SKM-1 treated with dmso at 0.1 percent for 144 hours (cell line): ENCODE data around the gene SMOC2.

ENCODE experiments used
- DNase-seq: peaks from one replicate; lab custom pipeline; 2025; ENCODE audit not compliant: unreplicated experiment; lab: John Stamatoyannopoulos, UW

SMOC2 gene

DNA sequence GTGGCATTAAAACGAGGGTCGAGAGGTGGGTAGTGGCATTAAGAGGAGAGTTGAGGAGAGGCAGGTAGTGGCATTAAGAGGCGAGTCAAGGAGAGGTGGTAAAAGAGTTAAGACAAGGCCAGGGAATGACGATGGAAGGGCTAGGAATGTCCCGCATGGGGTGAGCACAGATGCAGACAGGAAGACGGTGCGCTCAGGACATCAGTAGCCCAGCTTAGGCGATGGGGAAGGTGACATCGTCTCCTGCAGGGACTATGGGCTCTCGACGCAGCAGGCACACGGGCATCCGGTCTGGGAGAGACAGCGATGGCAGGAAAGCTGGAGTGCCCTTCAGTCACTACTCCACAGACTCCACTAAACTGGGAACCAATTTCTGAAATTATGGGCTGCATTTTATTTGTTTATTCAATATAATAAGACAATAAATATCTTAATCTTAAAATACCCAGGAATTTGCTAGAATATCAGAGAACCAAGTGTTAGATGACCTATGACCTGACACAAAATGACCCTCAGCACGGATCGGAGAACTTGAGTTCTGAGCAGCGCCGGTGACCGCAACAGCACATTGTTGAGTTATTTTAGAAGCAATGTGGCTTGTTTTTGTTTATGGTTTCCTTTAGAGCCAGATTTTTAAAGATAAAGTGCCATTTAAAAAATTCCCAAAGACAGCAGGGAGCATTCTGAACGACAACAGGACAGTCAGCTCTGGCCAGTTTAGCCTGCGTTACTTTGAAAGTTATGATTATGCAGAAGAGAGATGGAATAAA, 177.7 kb downstream of the SMOC2 start:
- DNase-seq = no peak

DNA sequence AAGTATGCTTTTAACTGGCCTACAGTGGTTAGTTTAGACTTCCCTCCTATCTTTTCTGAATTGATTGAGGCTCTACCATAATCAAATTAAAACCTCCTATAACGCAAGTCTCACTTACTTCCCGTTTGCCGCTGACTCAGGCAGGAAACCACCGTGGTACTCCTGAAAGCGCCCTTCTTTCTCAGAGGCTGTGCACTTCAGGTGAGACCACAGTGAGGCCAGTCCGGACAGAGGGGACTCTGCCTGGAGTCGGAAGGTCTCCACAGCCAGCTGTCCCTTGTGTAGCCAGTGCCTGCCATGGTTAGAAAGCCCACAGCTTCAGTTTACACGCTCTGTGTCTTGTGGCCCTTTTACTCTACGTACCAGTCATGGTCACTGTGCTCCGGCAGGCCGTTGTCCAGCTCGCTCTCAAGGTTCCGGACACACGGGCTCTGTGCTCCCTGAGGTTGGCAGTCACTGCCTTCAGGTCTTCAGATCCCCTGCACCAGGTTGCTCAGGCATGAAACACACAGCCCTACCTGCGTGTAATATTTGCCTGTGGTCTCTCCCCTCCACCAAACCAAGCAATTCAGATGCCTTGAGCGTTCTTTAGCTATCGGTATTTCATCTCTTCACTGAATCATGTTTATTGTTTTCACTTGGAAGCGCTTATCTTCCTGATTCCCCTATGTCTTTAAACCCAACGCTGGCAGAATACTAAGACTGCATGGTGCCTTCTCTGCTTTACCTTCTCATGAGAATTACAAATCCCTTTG, 178.8 kb downstream of the SMOC2 start:
- DNase-seq = no peak

DNA sequence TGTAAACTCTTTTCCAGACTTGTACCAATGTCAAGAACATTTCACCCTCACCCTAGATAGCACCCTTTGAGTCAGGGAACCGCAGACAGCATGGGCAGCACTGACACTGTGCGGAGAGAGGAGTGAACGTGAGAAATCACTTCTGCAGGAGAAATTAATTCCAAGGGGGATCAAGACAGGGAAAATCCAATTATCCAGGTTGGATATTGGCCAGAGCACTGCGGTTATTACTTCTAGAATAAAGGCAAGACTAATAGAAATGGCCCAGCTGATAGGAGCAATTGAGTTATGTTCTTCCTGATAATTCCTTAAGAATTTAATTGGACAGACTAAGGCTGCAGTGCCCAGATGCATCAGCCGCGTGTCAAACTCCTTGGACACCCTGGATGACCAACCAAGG, 179.6 kb downstream of the SMOC2 start:
- DNase-seq = no peak

DNA sequence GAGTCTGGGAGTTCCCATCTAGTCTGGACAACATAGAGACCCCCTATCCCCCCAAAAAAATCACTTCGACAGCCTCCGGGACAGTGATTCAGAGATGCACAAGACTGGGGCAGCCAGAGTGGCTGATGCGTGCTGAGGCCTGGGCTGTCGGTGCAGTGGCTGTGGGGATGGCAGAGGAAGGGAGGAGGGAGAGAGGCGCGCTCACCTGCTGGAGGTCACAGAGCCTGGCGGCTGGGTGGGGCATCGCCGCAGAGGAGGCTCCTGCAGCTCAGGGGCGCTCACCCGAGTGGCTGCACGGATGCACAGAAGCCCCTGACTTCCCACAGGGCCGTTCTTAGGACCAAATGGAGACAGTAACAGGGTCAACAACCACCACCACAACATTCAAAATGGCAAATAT, 182.8 kb downstream of the SMOC2 start:
- no peak for DNase-seq

DNA sequence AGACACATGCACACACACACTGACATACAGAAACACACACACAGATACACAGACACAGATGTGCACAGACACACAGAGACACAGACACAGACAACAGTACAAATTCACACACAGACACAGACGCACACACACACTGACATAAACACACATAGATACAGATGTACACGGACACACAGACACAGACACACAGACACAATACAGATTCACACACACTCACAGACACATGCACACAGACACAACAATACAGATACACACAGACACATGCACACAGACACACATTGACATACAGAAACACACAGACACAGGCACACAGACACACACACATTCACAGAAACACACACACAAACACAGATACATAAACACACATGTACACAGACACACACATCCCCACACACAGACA, 183.6 kb downstream of the SMOC2 start:
- no peak for DNase-seq

DNA sequence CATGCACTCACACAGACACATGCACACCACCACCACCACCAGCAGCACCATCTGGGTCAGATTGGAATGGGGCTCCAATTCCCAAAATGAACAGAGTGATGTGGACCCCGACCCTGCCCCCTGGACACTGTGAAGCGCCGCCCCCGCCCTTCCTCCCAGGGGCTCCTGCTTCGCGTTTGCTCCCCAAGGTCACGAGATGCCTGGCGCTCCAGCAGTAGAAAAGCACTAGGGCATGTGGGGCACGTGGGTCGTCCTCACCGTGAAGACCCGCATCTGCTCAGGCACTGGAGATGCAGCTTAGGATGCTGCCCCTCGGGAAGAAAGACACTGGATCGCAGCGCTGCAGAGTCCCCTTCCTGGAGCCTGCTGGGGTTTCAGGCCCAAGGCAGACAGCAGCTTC, 184.0 kb downstream of the SMOC2 start:
- no peak for DNase-seq

DNA sequence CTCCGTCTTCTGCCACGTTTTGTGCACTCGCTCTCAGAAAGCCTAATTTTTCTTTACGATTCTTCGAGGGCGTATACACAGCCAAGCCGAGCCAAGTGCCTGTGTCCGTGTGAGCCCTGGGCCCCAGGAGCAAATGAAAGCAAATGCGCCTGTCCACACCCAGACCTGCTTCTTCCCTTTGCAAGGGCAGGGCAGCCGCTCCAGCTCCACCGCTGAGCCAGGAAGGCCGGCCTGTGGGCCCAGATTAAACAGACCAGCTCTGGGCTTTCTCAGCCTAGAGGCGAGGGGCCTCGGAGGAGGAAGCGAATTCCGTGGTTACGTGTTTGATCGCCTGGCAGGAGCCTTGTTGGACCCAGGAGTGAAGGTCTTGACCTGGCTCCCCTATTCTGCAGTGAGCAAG, 184.6 kb downstream of the SMOC2 start:
- DNase-seq = no peak

DNA sequence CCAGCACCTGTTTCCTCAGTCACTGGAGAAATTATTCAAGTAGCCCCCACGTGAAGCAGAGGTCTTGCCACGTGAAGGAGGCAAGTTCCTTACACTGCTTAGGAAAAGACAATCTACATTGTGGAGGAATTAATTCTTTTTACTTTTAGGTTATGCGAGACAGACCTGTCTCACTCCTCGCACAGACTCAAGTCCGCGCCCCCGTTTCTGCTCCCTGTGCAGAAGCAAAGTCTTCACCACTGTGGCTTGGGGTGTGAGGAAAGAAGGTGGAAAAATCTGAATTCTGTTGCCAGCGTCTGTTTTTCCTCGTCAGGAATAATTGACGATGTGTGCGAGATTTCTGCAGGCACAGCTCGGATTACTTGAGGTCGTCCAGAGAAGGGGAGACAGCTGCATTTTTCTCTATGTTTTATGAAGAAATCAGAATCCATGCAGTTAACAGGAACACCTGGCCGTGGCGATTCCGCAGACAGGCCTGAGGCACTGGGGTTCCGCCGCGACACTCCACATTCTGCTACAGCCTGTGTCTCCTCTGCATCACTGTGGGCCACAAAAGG, 185.1 kb downstream of the SMOC2 start:
- DNase-seq = no peak

DNA sequence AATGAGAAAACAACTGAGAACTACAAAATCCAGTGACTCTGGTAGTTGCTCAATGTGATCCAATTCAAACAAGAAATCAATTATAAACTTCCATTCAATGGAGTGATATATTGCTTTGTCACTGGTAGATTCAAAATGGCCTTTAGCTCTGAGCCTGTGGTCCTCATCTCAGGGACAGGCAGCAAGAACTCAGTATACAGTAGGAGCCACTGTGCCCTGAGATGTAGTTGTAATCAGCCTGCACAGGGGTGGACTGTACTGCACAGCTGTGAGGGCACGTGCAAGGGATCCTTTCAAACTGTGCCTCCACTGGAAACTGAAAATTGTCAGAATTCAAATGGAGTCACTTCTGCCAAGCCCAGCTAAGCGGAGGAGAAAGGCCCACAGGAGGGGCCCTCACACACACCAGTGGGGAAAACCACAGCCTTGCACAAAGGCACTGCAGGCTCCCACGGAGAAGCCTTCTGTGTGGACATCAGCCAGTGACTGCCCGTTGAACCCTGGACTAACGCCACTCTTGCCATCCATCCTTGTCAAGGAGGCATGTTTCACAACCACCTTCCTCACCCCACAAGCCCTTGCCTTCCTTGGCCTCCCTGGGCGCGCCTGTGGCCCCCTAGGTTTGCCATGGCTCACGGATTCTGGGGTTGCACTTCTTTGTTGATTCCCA, 186.7 kb downstream of the SMOC2 start:
- no peak for DNase-seq

DNA sequence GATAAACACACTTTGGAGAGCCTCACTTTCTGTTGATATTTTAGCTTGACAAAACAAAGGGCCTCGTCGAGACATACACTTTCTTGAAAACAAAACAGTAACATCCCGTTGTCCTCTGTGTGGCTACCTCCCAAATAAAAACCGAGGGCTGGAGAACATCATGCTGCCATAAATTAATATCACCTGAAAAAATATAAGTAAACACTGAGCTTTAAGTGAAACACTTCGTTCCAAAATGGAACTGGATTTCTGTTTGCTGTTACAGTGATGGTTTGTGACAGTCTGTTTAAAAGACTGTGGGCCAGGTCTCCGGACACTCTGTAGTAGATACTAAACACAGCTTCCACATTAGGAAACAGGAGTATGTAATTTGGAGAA, 187.2 kb downstream of the SMOC2 start:
- DNase-seq = no peak

DNA sequence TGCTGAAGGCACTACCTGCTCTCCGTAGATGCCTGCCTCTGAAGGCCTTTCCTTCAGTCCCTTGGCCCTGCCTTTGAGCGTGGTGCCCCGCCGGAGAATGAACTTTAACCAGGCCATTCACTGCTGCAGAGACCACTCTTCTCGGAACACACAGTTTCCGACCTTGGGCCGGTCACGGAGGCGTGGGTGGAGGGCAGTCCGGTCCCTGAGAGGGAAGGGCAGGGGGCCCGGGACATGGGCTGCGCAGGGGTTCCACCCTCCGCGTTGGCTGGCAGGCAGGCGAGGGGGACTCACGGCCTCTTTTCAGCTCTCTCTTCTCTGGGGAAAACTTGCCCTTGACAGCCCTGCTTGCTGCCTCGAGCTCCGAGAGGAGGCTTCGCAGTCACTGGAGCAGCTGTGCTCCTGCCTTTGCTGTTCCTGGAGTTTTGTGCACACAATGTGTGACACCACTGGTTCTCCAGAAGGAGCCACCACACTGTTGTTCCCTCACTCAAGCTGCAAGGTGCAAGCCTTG, 187.8 kb downstream of the SMOC2 start:
- DNase-seq = no peak

DNA sequence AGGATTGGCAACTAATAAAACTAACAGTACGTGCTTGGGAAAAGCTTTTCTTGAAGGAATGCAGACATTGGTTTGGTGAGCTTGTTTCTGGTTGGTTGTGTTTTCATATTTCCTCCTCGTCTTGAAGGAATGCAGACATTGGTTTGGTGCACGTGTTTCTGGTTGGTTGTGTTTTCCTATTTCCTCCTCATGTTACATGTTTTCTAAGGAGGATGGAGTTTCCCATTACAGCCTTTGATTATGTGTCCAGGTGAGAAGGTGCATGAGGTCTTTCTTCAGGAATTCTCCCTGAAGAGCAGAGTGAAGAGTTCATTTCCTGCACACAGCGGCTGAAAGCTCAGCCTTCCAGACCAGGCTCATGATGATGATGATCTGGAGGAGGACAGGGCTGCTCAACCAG, 190.6 kb downstream of the SMOC2 start:
- DNase-seq = no peak

DNA sequence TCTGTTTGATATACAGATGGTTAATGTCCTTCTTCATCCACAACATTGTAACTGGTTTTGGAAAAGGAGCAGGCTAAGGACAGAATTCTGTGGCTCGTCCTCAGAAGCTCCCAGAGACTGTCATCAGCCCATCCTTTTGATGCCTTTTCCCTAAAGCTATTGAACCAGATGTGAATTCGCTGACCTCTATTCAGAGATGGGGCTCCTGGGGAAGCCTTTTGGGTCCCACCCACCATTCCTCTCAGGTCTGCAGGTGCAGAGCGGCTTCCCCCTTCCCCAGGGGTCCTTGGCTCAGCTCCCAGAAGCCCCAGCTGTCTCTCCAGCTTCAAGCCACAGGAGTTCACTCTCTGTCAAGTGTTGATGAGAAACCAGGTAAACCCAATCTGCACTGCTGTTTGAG, 191.7 kb downstream of the SMOC2 start:
- DNase-seq = no peak

DNA sequence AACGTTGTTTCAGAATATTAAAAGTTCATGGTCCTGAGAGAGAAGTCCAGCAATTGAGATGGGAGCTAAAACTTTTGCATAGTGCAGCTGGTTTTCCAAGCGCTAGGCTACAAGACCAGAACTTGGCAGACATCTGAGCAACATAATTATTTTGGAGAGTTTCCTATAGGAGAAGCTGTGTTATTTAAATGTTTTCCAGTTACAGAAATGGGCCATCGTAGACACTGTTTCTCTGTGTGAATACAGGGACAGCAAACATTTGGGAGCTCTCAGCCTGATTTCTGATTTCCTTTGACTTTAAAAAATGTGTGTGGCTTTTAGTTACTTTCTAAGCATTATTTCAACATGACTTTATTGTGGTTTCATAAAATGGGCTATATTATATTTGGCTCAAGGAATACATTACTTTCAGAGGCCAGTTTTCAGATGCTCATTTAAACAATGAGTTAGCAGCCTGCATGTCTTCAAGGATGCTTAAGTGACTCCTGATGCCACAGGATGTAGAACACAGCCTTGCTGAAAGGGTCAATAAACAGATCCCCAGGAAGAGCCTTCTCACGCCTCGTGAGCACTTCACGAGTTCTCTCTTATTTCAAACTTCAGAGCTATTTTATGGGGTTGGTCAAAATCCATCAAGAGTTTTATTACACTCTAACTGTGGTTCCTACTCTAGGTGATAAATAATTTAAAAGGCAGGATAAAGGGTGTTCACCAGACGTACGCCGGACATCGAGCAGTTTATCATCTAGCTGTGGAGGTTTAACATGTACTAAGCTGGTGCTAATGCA, 193.8 kb downstream of the SMOC2 start:
- no peak for DNase-seq

DNA sequence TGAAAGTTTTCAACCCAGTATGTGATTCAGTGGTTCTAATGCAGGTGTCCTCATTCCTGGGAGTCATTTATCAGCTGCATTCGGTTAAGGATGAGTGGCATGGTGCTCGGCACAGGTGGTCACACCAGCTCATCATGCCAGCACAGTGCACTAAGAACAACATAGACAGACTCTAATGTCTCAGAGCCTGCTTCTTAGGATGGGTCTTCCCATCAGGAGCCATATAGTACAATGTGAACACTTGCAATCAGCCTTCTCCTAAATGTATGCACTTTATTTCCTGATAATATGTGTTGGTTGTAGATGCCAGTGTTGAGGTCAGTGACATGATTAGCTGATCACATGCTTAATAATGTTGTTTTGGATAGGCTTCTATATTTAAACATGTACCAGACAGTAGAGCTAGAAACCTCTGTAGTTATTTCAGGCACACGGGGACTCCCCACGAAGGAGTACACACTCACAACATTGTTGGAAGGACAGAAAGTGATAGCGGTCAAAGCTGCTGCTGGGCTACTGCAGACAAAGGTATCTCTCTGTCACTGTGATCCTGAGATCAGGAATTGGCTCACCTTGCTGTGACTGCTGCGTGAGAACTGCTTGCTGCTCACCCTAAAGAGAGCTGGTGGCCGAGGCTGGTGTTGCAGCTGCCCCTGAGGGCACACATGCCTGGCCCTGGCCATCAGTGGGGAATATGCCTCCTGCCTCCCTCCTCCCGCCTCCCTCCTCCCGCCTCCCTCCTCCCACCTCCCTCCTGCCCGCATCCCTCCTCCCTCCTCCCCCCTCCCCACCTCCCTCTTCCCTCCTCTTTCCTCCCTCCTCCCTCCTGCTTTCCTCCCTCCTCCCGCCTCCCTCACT, 195.4 kb downstream of the SMOC2 start:
- no peak for DNase-seq

DNA sequence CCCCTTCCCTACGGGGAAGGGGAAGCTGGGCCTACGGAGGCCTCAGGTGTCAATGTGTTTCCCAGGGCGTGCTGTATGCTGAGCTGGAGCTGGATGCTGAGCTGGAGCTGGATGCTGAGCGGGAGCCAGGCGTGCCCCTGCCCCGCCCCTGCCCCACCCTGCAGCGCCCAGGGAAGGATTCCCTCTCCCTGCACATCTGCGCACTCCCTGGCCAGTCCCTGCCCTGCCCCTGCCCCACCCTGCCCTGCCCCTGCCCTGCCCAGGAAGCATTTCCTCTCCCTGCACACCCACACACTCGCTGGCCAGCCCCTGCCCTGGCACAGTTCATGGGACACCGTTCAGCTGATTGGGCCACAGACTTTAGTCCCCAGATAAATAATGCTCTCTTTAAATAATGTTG, 196.8 kb downstream of the SMOC2 start:
- no peak for DNase-seq

DNA sequence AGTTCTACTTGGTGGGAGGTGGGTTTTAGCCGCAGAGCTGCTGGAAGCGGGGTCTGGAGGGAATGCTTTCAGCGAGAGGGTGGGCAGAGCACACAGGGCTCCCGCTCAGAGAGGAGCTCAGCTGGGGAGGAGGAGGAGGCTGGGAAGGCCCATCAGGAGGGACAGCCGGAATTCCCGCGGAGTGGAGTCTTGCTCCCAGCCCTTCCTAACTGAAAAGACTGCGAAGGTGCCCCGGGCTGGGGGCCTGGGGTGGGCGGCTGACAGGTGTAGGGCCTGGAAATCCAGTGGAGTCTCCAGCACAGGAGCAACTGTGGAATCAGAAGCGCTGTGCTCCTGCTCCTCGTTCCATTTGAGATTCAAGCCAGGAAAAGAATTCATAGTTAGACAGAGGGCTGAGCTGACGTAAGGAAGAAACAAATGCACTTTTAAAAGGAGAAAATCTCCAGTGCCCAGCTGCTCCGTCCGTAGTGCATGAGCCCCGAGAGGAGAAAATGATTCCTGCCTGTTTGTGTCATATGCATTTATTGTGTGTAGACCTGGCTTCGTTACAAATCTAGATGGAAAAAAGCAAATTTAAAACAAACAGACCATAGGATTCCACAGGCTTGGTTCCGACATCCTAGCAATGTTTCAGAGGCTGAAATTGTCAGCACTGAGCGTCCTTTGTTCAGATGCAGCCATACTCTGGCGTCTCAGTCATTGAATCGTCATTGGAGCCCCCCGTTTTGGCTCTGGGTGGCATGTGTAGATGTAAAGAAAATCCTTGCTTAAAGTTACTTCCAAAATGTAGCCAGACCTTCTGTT, 197.7 kb downstream of the SMOC2 start:
- DNase-seq = no peak

DNA sequence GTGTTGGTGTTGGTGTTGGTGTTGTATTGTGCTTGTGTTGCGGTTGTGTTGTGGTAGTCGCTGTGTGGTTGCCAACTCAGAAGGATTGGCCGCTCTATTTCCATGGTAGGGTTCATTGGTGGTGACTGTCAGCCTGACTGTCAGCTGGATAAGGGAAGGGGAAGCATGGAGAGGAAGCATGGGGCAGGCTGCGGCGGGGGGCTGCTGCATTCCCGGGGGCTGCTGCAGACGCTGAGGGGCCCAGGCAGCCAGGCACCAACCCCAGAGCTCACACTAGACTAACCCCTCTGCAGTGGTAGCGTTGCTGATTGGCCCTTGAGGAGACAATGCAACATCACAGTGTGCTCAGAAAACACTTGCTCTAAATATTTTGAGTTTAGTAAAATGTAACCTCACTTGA, 199.2 kb downstream of the SMOC2 start:
- DNase-seq = no peak

DNA sequence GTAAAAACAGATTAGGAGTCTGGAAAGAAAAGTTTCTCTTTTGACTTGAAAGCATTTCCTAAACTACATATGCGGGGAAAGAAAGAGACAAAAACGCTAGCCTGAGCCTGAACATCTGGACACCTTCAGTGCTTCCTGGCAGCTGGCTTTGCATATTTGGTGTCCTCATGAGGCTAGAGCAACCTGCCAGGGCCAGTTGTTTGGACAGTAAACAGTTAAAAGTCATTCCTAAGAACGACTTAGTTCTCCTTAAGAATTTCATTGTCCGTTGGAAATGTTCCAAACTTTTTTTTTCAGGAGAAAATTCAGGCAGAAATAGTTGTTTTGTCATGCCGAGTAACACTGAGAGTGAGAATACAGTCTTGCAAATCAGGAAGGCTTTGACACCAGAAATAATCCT, 199.8 kb downstream of the SMOC2 start:
- DNase-seq = no peak
